GM23338 (cell line): Measurements from ENCODE around the gene MUC6. TPM values are rescaled to one million over a fixed set of nuclear protein-coding genes. Genes with fewer than 3 reads are reported as not detected.

ENCODE experiments used
- ATAC-seq: fragments of 200-7000 bp; cut with Tn5 transposase; 3 replicates; pipeline ENCODE4 v1.9.1; 2020
- DNase-seq: peaks from one replicate; pipeline ENCODE4 v3.0.0-alpha.2; 2015; ENCODE audit warnings: low spot score
- H2AFZ ChIP-seq: fragments of 200-600 bp; sonication (generic); 2 replicates; pipeline ENCODE4 v1.8.0; 2016; ENCODE audit warnings: antibody characterized with exemption, mild to moderate bottlenecking, moderate library complexity
- H3F3A ChIP-seq: fragments of 200-600 bp; sonication (generic); replicated peaks from 2 replicates; pipeline ENCODE4 v1.8.0; 2017; ENCODE audit warnings: antibody characterized with exemption, mixed run types, low read depth
- H3K27ac ChIP-seq: fragments of 200-600 bp; sonication (generic); 2 replicates; pipeline ENCODE4 v1.6.1; 2016; ENCODE audit warnings: low read depth
- H3K27me3 ChIP-seq: fragments of 200-600 bp; sonication (generic); 2 replicates; pipeline ENCODE4 v1.8.0; 2016; ENCODE audit warnings: mild to moderate bottlenecking, mixed run types, moderate library complexity; ENCODE audit not compliant: insufficient read depth
- H3K36me3 ChIP-seq: fragments of 200-600 bp; sonication (generic); 2 replicates; pipeline ENCODE4 v1.8.0; 2016; ENCODE audit warnings: mild to moderate bottlenecking; ENCODE audit not compliant: insufficient read depth
- H3K4me1 ChIP-seq: fragments of 200-600 bp; sonication (generic); 2 replicates; pipeline ENCODE4 v1.8.0; 2016; ENCODE audit warnings: mild to moderate bottlenecking, moderate library complexity; ENCODE audit not compliant: insufficient read depth
- H3K4me2 ChIP-seq: fragments of 200-600 bp; sonication (generic); 2 replicates; pipeline ENCODE4 v1.7.1; 2017; ENCODE audit warnings: mixed run types
- H3K4me3 ChIP-seq: fragments of 200-600 bp; sonication (generic); 2 replicates; pipeline ENCODE4 v1.6.1; 2016; ENCODE audit warnings: mixed run types
- H3K79me2 ChIP-seq: fragments of 200-600 bp; sonication (generic); replicated peaks from 2 replicates; pipeline ENCODE4 v1.8.0; 2017; ENCODE audit warnings: mild to moderate bottlenecking; ENCODE audit not compliant: insufficient read depth
- H3K9me2 ChIP-seq: fragments of 200-600 bp; sonication (generic); 2 replicates; pipeline ENCODE4 v1.8.0; 2017; ENCODE audit not compliant: insufficient read depth
- H4K20me1 ChIP-seq: fragments of 200-600 bp; sonication (generic); replicated peaks from 2 replicates; pipeline ENCODE4 v1.8.0; 2017; ENCODE audit warnings: mild to moderate bottlenecking; ENCODE audit not compliant: insufficient read depth
- H3K27ac Mint-ChIP-seq: 2 replicates; pipeline ENCODE4 v1.8.0; 2020; ENCODE audit warnings: inconsistent platforms, mild to moderate bottlenecking, moderate library complexity, mixed read lengths
- H3K27me3 Mint-ChIP-seq: 3 replicates; pipeline ENCODE4 v1.8.0; 2022; ENCODE audit warnings: low read depth, mild to moderate bottlenecking, moderate library complexity, mixed read lengths, inconsistent platforms; ENCODE audit not compliant: insufficient read depth, poor library complexity
- H3K36me3 Mint-ChIP-seq: 3 replicates; pipeline ENCODE4 v1.8.0; 2021; ENCODE audit warnings: low read depth, mild to moderate bottlenecking, inconsistent platforms, moderate library complexity, mixed read lengths
- H3K4me1 Mint-ChIP-seq: 3 replicates; pipeline ENCODE4 v1.8.0; 2020; ENCODE audit warnings: mild to moderate bottlenecking, inconsistent platforms, mixed read lengths
- H3K4me3 Mint-ChIP-seq: 3 replicates; pipeline ENCODE4 v1.8.0; 2021; ENCODE audit warnings: moderate library complexity, mild to moderate bottlenecking, inconsistent platforms, mixed read lengths
- H3K9me3 Mint-ChIP-seq: 3 replicates; pipeline ENCODE4 v1.8.0; 2020; ENCODE audit warnings: moderate library complexity, mild to moderate bottlenecking, inconsistent platforms, mixed read lengths
- CREB1 ChIP-seq: fragments of 250-450 bp; sonication (Bioruptor Pico); IDR thresholded peaks from 2 replicates; pipeline ENCODE4 v1.5.0; 2020; ENCODE audit warnings: low read depth, mild to moderate bottlenecking, moderate library complexity
- ETS1 ChIP-seq: IDR thresholded peaks from 2 replicates; pipeline ENCODE4 v1.6.1; 2016; ENCODE audit warnings: antibody characterized with exemption
- EZH2phosphoT487 ChIP-seq: fragments of 200-600 bp; sonication (generic); IDR thresholded peaks from one replicate; pipeline ENCODE4 v1.8.1; 2018; ENCODE audit warnings: antibody characterized with exemption; ENCODE audit not compliant: unreplicated experiment
- JUNB ChIP-seq: IDR thresholded peaks from one replicate; pipeline ENCODE4 v1.6.1; 2016; ENCODE audit warnings: antibody characterized with exemption; ENCODE audit not compliant: unreplicated experiment
- NANOG ChIP-seq: IDR thresholded peaks from 2 replicates; pipeline ENCODE4 v1.6.1; 2016; ENCODE audit warnings: antibody characterized with exemption, borderline replicate concordance
- POLR2AphosphoS5 ChIP-seq: IDR thresholded peaks from 2 replicates; pipeline ENCODE4 v1.6.1; 2016; ENCODE audit warnings: antibody characterized with exemption, low read depth
- REST ChIP-seq: IDR thresholded peaks from one replicate; pipeline ENCODE4 v1.6.1; 2018; ENCODE audit warnings: antibody characterized with exemption; ENCODE audit not compliant: unreplicated experiment
- ZNF331 ChIP-seq: fragments of 250-450 bp; sonication (Bioruptor Pico); IDR thresholded peaks from 2 replicates; pipeline ENCODE4 v1.5.0; 2020; ENCODE audit warnings: low read depth, mild to moderate bottlenecking, moderate library complexity
- ZNF462 ChIP-seq: fragments of 250-450 bp; sonication (Bioruptor Pico); IDR thresholded peaks from 2 replicates; pipeline ENCODE4 v1.5.0; 2020; ENCODE audit warnings: mild to moderate bottlenecking, moderate library complexity
- polyA plus RNA-seq: library from polyadenylated mRNA; unstranded; fragments of >200 nt; fragmentation: Nextera tagmentation; extraction: Ambion mirVana; gene quantifications from 2 replicates; pipeline ENCODE4 v1.2.1, GENCODE V29; 2016
- total RNA-seq: library from RNA; depleted of rRNA; stranded (reverse); fragments of >200 nt; shearing (Covaris generic); gene quantifications from 2 replicates; pipeline ENCODE4 v1.2.3, GENCODE V29; 2014

The MUC6 gene
- total and polyA plus RNA-seq, 2 experiments from 2014 or later = not detected

- no peak for TF ChIP-seq EZH2phosphoT487
- TF ChIP-seq ZNF331 = no peak
- no peak for TF ChIP-seq CREB1 (CRISPR knock-in tag)
Measured at GRCh38 chr11:1081601-1082311, 45.2 kb upstream of the MUC6 start (continued).

- H3F3A ChIP-seq = no peaks in the 10 kb centered on the region
- Mint-ChIP-seq H3K27ac (no peak overlapping the region), H3K4me3 (no peak overlapping the region), H3K36me3 (no peaks in the 10 kb centered on the region), H3K4me1 (no peaks in the 10 kb centered on the region), H3K9me3 (no peaks in the 10 kb centered on the region; the same call in 2 of the 3 replicates), H3K27me3 (peaks cover 2% of the 10 kb centered on the region)
- no peaks in the 10 kb centered on the region for H3K79me2 ChIP-seq
- DNase-seq = no peak
- no peak overlapping the region for H3K27ac ChIP-seq
- no peaks in the 10 kb centered on the region for H3K36me3 ChIP-seq
- no peak overlapping the region for H3K4me2 ChIP-seq
- no peaks in the 10 kb centered on the region for H3K9me2 ChIP-seq
- no peak overlapping the region for H2AFZ ChIP-seq
- H4K20me1 ChIP-seq = no peaks in the 10 kb centered on the region
- H3K27me3 ChIP-seq = no peaks in the 10 kb centered on the region
- H3K4me3 ChIP-seq = no peak overlapping the region
- no peaks in the 10 kb centered on the region for H3K4me1 ChIP-seq
- no peak for ATAC-seq
- no peak for TF ChIP-seq JUNB
- no peak for TF ChIP-seq ETS1
- no peak for TF ChIP-seq REST
- no peak for TF ChIP-seq ZNF462 (CRISPR knock-in tag)
- TF ChIP-seq POLR2AphosphoS5 = no peak
- no peak for TF ChIP-seq ZNF331
- no peak for TF ChIP-seq NANOG
- no peak for TF ChIP-seq EZH2phosphoT487
Measured at GRCh38 chr11:1078191-1078601, 41.7 kb upstream of the MUC6 start.
